ENCODE measurements around the gene IFNAR1. TPM values are rescaled to one million over a fixed set of nuclear protein-coding genes. Genes with fewer than 3 reads are reported as not detected.

The IFNAR1 gene
- 29.8 TPM for total RNA-seq

GRCh38 chr21:33324291-33325221 is at the start of gene IFNAR1:
TSS of gene IFNAR1 (plus strand) at chr21:33324970. CDS start at chr21:33325056, 86 bp downstream.

GRCh38 chr21:33403128-33403785 is 78.5 kb downstream of the IFNAR1 start, which contains the start of gene IFNGR2:
TSS of gene IFNGR2 (plus strand) at chr21:33403413. CDS start at chr21:33403544, 131 bp downstream.

Other genes with a start within 250 kb of the IFNAR1 start
- gene IFNAR2, start 95.0 kb upstream of the IFNAR1 start, total RNA-seq = 8.7 TPM
- 22.9 TPM for gene IL10RB, start 58.6 kb upstream of the IFNAR1 start, total RNA-seq
- 58.6 TPM for gene IFNGR2, start 78.4 kb downstream of the IFNAR1 start, total RNA-seq
- gene TMEM50B, start 155.0 kb downstream of the IFNAR1 start, total RNA-seq = 50.4 TPM
- gene DNAJC28, start 166.7 kb downstream of the IFNAR1 start, total RNA-seq = 2.2 TPM
- gene GART, start 217.1 kb downstream of the IFNAR1 start, total RNA-seq = 57.3 TPM
- gene SON, start 218.1 kb downstream of the IFNAR1 start, total RNA-seq = 240 TPM

All from metanephros (tissue), 1 donor.